ENCODE measurements around the gene GLE1.

DNA sequence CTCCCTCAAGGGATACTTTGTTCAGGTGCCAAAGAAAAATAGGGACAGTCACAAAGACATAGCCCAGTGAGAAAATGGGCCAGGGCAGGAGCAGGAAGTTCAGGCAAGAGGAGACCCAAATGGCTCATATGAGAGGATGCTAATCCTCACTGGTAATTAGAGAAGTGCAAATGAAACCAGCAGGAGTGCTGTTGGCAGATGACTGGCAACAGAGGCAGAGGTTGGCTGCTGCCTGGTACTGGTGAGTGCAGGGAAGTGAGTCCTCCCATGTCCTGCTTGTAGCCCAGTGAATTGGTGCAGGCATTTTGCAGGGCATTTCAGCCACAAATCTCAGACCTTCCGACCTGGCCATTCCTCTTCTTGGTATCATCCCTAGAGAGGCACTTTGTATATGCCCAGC is 25.3 kb upstream of the GLE1 start:
- TF ChIP-seq EZH2 (IDR thresholded peaks at IDR 0.05; ENCODE audit: borderline replicate concordance, low read depth, low read length, poor library complexity, severe bottlenecking): no peak
- TF ChIP-seq, protein P1, sequence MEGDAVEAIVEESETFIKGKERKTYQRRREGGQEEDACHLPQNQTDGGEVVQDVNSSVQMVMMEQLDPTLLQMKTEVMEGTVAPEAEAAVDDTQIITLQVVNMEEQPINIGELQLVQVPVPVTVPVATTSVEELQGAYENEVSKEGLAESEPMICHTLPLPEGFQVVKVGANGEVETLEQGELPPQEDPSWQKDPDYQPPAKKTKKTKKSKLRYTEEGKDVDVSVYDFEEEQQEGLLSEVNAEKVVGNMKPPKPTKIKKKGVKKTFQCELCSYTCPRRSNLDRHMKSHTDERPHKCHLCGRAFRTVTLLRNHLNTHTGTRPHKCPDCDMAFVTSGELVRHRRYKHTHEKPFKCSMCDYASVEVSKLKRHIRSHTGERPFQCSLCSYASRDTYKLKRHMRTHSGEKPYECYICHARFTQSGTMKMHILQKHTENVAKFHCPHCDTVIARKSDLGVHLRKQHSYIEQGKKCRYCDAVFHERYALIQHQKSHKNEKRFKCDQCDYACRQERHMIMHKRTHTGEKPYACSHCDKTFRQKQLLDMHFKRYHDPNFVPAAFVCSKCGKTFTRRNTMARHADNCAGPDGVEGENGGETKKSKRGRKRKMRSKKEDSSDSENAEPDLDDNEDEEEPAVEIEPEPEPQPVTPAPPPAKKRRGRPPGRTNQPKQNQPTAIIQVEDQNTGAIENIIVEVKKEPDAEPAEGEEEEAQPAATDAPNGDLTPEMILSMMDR (conservative IDR thresholded peaks at IDR 0.05; ENCODE audit: low read depth, low read length): no peak
